GM13976 (cell line): ENCODE results near the gene DNAH6.
A peak's percentile ranks its signal among the peaks of the same experiment; 100 is the strongest.

Experiments
- DNase-seq: peaks from one replicate; pipeline ENCODE4 v3.0.0; 2012; ENCODE audit warnings: low spot score
- in situ Hi-C: fragments of 300-500 bp; cut with MboI; formaldehyde crosslinking; loops from one replicate; pipeline ENCODE4 v1.12.0; 2022; ENCODE audit warnings: low sequenced_read_pairs, mixed read lengths, inconsistent platforms; ENCODE audit not compliant: unreplicated experiment
- TF ChIP-seq, protein P1 (sequence below): IDR thresholded peaks from 2 replicates; pipeline ENCODE4 v1.5.1; 2012; ENCODE audit warnings: borderline replicate concordance, mild to moderate bottlenecking; ENCODE audit not compliant: insufficient read depth; ENCODE audit errors: extremely low read depth, missing control alignments, control extremely low read depth

Gene DNAH6

DNA sequence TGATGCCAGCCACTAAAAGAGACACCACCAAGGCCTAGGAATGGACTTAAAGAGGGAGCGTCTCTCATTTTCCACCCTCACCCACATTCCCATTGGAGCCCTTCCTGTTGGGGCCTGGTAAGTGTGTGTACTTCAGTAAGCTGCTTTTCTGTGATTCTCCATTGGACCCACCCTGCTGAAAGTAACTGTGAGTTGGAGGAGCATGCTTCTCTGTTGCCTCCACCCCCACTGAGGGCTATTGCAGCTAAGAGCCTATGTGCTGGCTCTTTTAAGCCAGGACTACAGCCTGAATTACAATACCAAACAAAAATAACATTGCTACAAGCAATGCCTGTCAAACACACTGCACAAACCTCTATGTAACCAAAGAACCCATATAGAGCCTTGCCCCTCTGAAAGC, 283.5 kb downstream of the DNAH6 start:
- in situ Hi-C loops, result no loop called here
- no peak for DNase-seq
- TF ChIP-seq, protein P1, sequence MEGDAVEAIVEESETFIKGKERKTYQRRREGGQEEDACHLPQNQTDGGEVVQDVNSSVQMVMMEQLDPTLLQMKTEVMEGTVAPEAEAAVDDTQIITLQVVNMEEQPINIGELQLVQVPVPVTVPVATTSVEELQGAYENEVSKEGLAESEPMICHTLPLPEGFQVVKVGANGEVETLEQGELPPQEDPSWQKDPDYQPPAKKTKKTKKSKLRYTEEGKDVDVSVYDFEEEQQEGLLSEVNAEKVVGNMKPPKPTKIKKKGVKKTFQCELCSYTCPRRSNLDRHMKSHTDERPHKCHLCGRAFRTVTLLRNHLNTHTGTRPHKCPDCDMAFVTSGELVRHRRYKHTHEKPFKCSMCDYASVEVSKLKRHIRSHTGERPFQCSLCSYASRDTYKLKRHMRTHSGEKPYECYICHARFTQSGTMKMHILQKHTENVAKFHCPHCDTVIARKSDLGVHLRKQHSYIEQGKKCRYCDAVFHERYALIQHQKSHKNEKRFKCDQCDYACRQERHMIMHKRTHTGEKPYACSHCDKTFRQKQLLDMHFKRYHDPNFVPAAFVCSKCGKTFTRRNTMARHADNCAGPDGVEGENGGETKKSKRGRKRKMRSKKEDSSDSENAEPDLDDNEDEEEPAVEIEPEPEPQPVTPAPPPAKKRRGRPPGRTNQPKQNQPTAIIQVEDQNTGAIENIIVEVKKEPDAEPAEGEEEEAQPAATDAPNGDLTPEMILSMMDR, result no peak

DNA sequence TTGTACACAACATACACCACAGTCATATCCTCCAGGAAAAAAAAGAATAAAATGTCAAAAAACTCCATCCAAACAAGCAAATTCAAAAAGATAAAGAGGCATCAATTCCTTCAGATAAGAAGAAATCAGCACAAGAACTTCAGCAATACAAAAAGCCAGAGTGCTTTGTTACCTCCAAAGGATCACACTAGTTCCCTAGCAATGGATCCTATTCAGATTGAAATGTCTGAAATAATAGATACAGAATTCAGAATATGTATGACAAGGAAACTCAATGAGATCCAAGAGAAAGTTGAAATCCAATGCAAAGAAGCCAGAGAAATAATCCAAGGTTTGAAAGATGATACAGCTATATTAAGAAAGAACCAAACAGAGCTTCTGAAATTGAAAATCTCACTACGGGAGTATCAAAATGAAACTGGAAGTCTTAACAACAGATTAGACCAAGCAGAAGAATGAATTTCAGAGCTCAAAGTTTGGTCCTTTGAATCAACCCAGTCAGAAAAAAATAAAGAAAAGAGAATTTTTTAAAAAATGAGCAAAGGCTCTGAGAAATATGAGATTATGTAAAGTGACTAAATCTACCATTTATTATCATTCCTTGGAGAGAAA, 284.0 kb downstream of the DNAH6 start:
- DNase-seq, result peak; percentile 46
- in situ Hi-C loops, result no loop called here
- TF ChIP-seq, protein P1, result no peak

DNA sequence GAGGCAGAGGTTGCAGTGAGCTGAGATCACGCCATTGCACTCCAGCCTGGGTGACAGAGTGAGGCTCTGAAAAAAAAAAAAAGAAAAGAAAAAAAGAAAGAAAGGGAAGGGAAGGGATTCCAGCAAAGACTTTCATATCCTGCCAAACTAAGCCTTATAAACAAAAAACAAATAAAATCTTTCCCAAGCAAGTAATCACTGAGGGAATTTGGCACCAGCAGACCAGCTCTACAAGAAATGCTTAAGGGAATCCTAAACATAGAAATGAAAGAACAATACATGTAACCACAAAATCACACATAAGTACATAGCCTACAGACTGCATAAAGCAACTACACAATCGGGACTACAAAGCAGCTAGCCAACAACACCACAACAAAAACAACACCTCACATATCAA, 285.5 kb downstream of the DNAH6 start:
- TF ChIP-seq, protein P1, result no peak
- no peak for DNase-seq
- in situ Hi-C loops, result no loop called here

DNA sequence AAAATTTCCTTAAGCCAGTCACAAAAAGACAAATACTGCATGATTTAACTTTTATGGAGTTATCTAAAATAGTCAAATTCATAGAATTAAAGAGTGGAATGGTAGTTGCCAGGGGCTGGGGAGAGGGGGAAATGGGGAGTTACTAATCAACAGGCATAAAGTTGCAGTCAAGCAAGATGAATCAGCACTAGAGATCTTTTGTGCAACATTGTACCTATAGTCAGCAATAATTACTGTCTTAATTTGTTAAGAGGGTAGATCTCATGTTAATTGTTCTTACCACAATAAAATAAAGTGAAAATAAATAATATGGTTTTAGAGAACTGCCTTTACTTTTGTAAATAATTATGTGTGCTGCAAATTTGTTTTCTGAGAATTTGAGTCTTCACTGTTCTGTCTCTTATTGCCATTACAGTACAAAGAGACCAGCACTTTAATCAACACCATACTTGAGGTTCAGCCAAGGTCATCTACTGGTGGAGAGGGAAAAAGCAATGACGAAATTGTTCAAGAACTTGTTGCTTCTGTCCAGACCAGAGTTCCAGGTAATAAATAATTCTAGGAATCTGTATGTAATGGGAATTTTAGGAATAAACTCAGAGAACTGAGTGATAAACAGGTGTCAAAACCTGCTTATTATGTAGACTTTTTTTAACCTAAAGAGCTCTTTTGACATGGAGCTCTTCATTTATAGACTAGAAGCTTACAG, 289.1 kb downstream of the DNAH6 start:
- TF ChIP-seq, protein P1, result no peak
- in situ Hi-C loops, result no loop called here
- no peak for DNase-seq

DNA sequence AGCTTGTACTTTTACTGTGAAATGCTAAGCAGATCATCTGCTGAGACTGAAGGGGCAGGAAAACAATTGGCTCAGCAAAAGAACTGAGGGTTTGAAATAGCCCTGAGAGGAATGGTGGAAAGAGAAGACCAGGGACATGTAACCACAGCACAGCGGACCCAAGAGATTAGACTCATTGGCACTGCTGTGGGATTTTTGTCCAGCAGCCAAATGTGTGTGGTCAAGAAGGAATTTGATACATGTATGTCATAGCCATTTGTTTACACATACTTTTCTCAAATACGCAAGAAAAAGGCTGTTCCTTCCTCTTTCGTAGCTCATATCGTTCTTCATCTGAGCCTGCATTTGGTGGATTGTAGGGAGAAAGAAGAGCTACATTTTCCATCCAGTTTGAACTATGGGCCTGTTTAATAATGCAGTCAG, 290.8 kb downstream of the DNAH6 start:
- in situ Hi-C loops, result no loop called here
- no peak for DNase-seq
- TF ChIP-seq, protein P1, result no peak

DNA sequence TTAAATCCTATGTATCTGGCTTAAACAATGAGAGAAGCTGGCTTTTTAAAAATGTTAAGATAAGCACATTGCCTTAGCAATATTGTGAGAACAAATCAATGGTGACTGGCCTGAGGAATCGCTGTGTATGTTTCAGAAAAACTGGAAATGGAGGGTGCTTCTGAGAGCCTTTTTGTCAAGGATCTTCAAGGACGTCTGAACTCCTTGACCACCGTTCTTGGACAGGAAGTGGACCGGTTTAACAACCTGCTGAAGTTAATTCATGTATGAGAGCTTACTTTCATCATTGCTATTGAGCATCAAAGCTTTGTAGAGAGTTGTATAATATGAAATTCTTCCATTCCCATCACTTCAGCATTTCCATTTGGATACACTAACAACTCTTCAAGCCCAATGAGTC, 292.0 kb downstream of the DNAH6 start:
- in situ Hi-C loops, result no loop called here
- no peak for DNase-seq
- TF ChIP-seq, protein P1, result no peak
